IPS-NIHi7 (cell line): ENCODE data around the gene ZNF275.
A peak's percentile ranks its signal among the peaks of the same experiment; 100 is the strongest.
"Not testable (repeated sequence)": the region's sequence is repeated elsewhere in the genome, so short reads cannot be mapped to it uniquely, and the experiment has no call there.

ENCODE experiments used
- DNase-seq: peaks from one replicate; pipeline ENCODE4 v3.0.0; 2012; ENCODE audit warnings: mixed read lengths; ENCODE audit errors: extremely low spot score

Gene ZNF275

DNA sequence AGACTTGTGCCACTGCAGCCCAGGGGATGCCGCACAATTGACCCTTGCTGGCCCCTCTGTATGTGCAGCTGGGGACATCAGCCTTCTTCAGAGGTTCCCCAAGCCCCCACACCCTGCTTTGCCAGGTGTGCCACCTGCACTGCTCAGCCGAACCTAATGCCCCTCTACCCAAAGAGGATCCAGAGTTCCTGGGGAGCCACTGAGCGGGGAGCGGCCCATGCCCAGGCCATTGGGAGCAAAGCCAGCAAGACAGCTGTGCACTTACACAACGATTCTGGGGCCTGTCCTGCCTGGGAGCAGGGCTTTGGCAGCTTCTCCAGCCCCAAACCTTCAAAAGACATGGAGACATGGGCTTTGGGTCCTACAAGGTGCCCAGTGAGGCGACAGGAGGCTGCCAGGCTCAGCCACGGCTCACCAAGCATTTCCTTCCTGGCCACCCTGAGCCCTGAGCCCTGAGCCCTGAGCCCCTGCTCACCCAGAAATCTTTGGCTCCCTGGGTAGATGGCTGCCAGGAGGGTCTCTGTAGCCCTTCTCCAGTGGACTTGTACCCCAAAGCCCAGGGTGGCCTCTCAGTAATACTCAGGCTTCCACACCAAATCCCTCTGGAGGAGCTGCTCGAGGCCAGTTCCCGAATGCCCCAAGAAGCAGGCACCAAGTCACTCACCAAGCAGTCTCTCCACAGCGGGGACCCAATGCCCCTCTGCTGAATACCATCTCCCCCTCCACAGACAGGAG, 54.2 kb downstream of the ZNF275 start:
- no peak for DNase-seq

DNA sequence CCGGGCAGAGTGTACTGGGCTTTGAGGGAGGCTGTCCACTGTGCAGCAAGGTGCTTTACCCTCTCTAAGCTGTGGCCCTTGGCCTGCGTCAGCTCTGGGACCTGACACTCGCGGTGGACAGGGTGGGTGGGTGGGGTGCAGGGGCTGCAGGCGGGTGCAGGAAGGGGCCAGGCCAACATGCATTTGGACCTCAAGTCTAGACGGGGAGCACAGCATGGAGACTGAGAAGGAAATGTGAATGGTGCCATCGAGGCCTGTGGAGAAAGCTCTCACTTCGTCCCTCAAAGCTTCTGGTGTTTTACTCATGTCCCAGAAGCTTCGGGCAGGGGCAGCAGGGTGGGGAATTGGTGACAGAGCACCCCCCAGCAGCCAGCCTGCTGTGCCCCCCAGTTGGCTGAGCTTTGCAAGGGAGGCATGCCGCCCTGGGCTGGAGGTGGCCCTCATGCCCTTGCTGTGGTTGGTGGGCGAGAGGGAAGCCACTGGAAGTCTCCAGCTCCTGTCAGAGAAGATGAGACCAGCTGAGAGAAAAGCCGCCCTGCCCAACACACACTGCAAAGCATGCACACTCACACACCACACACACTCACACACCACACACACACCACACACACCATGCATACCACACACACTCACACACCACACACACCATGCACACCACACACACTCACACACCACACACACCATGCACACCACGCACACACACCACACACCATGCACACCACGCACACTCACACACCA, 54.9 kb downstream of the ZNF275 start:
- no peak for DNase-seq

DNA sequence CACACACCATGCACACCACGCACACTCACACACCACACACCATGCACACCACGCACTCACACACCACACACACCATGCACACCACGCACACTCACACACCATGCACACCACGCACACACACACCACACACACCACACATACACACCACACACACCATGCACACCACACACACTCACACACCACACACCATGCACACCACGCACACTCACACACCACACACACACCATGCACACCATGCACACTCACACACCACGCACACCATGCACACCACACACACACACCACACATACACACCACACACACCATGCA, 55.5 kb downstream of the ZNF275 start:
- not testable (repeated sequence) for DNase-seq

- no peak for DNase-seq
Measured at GRCh38 chrX:153392642-153393321, 58.8 kb downstream of the ZNF275 start.

DNA sequence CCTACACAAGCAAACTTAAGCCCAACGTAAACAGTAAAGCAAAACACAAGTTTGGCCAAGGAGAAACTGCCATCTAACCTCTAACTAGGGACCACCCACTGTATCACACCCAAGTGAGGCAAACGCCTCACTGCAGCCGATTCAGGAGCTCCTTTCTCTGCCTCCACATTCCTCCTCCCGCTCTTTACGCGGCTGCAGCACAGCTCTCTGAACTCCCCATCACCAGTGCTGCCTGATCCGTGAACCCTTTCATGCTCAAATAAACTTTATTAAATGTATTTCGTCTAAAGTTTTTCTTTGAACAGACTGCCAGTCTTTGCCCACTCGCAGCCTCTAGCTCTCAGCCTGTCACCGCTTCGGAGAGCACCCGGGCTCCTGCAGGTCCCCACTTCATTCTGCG, 60.7 kb downstream of the ZNF275 start:
- DNase-seq = no peak

- no peak for DNase-seq
Measured at GRCh38 chrX:153395613-153396319, 61.8 kb downstream of the ZNF275 start.

GRCh38 chrX:153396320-153397195, 62.6 kb downstream of the ZNF275 start:
- no peak for DNase-seq

- DNase-seq = no peak
Measured at GRCh38 chrX:153397256-153397960, 63.5 kb downstream of the ZNF275 start.

- no peak for DNase-seq
Measured at GRCh38 chrX:153398275-153398960, 64.5 kb downstream of the ZNF275 start.

GRCh38 chrX:153400146-153401132, 66.5 kb downstream of the ZNF275 start:
- peak; percentile 83 for DNase-seq

- DNase-seq = no peak
Measured at GRCh38 chrX:153401133-153401764, 67.3 kb downstream of the ZNF275 start, which contains the start of gene PNMA6E. PNMA6E (minus strand) TSS chrX:153401350; CDS start chrX:153398849, 2,501 bp downstream.
